Stimulated activated CD4-positive, alpha-beta T cell treated with anti-CD3 and anti-CD28 coated beads, TNF-alpha, amount 100 ng/mL, for 4 hours (primary cell): ENCODE data around the gene ZNF660.
A peak's percentile ranks its signal among the peaks of the same experiment; 100 is the strongest.

ENCODE experiments used
- DNase-seq, 3 experiments: peaks; one replicate each; pipeline ENCODE4 v3.0.0-alpha.2; 2020; ENCODE audit warnings: low read depth in 3 of 3

Gene ZNF660

DNA sequence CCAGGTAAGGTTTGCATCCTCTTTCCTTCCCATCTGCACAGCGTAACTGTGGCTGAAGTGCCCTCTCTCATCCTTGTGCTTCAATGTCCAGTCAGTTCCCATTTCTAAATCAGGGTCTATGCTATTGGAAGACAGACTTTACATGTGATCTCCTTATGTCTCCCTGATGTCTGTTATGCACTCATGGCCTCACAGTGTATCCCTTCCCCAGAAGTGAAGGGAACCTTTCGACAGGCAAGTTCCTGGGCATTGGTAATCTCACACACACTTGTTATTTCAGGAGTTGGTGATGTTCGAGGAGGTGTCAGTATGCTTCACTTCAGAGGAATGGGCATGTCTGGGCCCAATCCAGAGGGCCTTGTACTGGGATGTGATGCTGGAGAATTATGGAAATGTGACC lies 47.4 kb downstream of the ZNF660 start:
- no peak for DNase-seq

DNA sequence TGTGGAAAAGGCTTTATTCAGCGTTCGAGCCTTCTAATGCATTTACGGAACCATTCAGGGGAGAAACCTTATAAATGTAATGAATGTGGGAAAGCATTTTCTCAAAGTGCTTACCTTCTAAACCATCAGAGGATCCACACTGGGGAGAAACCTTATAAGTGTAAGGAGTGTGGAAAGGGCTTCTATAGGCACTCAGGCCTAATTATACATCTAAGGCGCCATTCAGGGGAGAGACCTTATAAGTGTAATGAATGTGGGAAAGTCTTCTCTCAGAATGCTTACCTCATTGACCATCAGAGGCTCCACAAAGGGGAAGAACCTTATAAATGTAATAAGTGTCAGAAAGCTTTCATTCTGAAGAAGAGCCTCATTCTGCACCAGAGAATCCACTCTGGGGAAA lies 57.6 kb downstream of the ZNF660 start:
- no peak for DNase-seq

DNA sequence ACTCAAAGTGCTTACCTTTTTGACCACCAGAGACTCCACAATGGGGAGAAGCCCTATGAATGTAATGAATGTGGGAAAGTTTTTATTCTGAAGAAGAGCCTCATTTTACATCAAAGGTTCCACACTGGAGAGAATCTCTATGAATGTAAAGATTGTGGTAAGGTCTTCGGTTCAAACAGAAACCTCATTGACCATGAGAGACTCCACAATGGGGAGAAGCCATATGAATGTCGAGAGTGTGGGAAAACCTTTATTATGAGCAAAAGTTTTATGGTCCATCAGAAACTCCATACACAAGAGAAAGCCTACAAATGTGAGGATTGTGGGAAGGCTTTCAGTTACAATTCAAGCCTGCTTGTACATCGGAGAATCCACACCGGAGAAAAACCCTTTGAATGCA lies 58.3 kb downstream of the ZNF660 start:
- DNase-seq, result no peak

DNA sequence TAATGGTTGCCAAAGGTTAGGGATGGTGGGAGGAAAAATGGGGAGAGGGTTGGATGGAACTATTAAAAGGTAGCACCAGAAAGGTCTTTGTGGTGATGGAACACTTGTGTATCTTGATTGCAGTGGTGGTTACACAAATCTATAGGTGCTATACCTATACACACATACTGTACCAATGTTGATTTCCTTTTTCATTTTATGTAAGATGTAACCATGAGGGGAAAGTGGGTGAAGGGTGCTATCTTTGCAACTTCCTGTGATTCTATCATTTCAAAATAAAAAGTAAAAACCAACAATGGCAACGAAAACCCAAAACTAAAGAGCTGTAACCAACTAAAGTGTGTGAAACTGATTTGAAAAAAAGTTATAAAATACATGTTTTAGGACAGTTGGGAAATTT lies 63.0 kb downstream of the ZNF660 start:
- DNase-seq, result no peak

DNA sequence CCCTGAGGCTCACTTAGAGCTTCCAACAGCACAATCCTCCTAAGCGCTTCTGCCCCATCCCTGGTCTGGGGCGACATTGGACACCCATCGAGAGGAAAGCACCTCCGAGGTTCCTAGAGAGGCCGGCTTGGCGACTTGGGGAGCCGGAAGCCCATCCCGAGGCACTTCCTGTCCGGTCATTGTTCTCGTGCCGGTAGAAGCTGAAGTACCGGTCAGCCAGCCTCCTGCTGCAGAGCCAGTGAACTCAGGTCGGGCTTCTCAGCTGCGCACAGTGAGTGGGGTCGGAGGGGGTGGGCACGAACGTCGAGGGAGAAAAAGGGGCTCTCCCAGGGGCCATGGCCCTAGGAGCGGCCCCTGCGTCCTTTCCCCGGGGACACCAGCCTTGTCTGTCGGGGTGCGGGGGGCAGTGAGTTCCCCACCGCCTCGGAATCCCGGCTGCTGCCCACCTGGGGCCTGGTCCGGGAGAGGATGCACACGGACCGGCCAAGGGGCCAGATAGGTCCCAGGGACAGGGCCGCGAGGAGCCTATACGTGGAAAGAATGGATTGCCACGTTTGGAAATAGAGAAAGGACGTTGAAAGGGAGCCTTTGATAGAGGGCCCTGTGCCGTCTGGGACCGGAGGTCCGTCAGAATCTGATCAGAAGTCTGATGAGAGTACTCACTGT lies 63.9 kb downstream of the ZNF660 start, which contains the start of gene ZNF35:
Gene ZNF35, plus strand, starts transcription at position 169 of the 666 bp plus-strand sequence. CDS start 2,336 bp downstream, outside the sequence.
- peak in 1 of 3 experiments; percentile 11 for DNase-seq
